MG63 (cell line): Measurements from ENCODE around the gene KCNK4. TPM values are rescaled to one million over a fixed set of nuclear protein-coding genes. Genes with fewer than 3 reads are reported as not detected.
A peak's percentile ranks its signal among the peaks of the same experiment; 100 is the strongest.

ENCODE experiments used
- DNase-seq: peaks from one replicate; pipeline ENCODE4 v3.0.0-alpha.2; 2020
- H3K27me3 ChIP-seq: fragments of 250-450 bp; sonication (Bioruptor Pico); 2 replicates; pipeline ENCODE4 v1.5.1; 2020; ENCODE audit warnings: mild to moderate bottlenecking, moderate library complexity
- H3K36me3 ChIP-seq: fragments of 250-450 bp; sonication (Bioruptor Pico); 2 replicates; pipeline ENCODE4 v1.5.1; 2020; ENCODE audit warnings: mild to moderate bottlenecking, moderate library complexity
- H3K4me3 ChIP-seq: fragments of 250-450 bp; sonication (Bioruptor Pico); 2 replicates; pipeline ENCODE4 v1.5.1; 2020; ENCODE audit warnings: mild to moderate bottlenecking, moderate library complexity
- H3K9me3 ChIP-seq: fragments of 250-450 bp; sonication (Bioruptor Pico); 2 replicates; pipeline ENCODE4 v1.5.1; 2020; ENCODE audit warnings: mild to moderate bottlenecking, moderate library complexity
- total RNA-seq: library from RNA; depleted of rRNA; stranded (reverse); fragments of >200 nt; shearing (Covaris generic); gene quantifications from 2 replicates; pipeline ENCODE4 v1.2.3, GENCODE V29; 2014; ENCODE audit warnings: low replicate concordance; rRNA removed

Gene KCNK4
- total RNA-seq, 1 experiment from 2014 or later, result not detected

DNA sequence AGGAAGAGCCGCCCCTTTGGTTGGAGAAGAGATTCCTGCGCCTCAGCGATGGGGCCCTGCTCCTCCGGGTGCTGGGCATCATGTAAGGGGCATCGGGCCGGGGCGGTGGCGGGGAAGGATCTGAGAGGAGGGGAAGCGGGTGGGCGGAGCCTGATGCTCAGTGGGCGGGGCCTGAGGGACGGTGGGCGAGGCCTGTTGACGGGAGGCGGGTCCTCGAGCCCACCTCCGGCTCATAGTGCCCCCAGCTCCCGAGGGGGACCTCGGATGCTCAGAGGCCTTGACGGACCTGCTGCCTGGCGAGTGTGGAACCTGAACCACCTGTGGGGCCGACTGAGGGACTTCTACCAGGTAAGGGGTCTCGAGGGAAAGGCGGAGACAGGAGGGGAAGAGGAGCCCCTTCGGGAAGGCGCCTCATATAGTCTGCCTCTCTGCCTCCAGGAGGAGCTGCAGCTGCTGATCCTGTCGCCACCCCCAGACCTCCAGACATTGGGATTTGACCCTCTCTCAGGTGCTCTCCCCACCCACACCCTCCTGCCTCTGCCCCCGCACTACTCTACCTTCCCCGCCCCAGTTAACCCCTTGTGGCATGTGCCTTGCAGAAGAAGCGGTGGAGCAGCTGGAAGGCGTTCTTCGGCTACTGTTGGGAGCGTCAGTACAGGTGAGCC lies 49.7 kb downstream of the KCNK4 start:
- no peaks in the 10 kb centered on the region for H3K27me3 ChIP-seq
- no peak overlapping the region for H3K4me3 ChIP-seq
- no peaks in the 10 kb centered on the region for H3K36me3 ChIP-seq
- DNase-seq, result no peak
- H3K9me3 ChIP-seq, result no peaks in the 10 kb centered on the region

- DNase-seq, result no peak
- Histone ChIP-seq H3K36me3 (no peaks in the 10 kb centered on the region), H3K4me3 (no peak overlapping the region), H3K27me3 (no peaks in the 10 kb centered on the region), H3K9me3 (no peaks in the 10 kb centered on the region)
Measured at GRCh38 chr11:64341429-64341828, 50.3 kb downstream of the KCNK4 start.

DNA sequence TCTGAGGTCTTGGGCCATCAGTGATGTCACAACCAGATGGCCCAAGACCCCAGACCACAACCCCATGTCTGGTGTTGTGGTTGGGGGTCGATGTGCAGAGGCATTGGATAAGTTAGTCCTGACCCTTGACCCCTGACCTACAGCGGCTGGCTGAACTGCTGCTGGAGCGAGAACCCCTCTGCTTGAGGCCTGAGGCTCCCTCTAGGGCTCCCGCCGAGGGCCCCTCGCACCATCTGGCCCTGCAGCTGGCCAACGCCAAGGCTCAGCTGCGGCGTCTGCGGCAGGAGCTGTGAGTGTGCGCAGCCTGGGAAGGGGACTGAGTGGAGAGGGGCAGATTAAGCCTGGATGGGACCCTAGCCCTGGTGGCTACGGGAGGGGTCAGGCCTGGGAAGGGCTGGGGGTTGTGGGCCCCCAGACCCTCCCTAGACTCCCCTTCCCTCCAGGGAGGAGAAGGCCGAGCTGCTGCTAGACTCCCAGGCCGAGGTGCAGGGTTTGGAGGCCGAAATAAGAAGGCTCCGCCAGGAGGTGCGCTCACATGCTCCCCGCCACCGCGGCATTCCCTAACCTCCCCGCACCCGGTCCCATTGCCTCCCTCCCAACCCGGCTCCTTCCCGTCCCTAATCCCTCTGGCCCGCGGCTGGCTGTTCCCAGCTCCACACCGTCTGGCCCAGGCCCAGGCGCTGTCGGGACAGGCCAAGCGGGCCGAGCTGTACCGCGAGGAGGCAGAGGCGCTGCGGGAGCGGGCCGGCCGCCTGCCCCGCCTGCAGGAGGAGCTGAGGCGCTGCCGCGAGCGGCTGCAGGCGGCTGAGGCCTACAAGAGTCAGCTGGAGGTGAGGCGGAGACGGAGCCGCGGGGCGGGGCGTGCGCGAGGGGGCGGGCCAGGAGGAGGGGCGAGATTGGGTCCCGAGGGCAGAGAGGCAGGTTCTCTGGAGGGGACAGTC lies 51.0 kb downstream of the KCNK4 start:
- no peaks in the 10 kb centered on the region for H3K27me3 ChIP-seq
- no peaks in the 10 kb centered on the region for H3K36me3 ChIP-seq
- H3K9me3 ChIP-seq, result no peaks in the 10 kb centered on the region
- peak; percentile 84 for DNase-seq
- peak overlapping the region; percentile 20; the same call in 1 of the 2 replicates for H3K4me3 ChIP-seq

DNA sequence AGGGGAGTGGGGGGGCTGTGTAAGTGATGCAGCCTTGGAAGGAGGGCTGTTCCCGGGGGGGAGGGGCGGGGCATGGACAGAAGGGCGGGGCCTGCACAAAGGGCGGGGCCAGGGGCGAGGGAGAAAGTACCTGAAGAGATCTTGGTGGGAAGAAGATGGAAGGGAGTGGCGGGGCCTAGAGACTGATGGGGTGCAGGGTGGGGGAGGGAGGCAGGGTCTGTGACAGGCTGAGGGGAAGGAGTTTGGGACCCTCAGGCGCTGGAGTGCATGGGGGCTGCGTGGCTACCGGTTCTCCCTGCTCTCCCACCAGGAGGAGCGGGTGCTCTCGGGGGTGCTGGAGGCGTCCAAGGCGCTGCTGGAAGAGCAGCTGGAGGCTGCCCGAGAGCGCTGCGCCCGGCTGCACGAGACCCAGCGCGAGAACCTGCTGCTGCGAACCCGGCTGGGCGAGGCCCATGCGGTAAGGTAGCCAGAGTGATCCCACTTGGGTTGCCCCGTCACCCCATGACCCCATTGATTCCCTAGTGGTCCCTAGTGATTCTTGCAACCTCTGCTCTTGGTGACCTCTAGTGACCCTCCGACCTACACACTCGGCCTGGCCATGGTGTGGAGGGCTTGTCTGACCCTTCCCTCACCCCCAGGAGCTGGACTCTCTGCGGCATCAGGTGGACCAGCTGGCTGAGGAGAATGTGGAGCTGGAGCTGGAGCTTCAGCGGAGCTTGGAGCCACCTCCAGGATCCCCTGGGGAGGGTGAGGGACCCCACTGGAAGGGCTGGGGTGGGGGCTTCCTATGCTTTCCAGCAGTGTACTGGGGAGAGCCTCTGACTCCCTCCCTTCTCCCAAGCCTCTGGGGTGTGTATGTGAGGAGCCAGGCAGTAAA lies 52.0 kb downstream of the KCNK4 start:
- Histone ChIP-seq H3K4me3 (no peak overlapping the region), H3K9me3 (no peaks in the 10 kb centered on the region), H3K36me3 (no peaks in the 10 kb centered on the region), H3K27me3 (no peaks in the 10 kb centered on the region)
- DNase-seq, result no peak

GRCh38 chr11:64343767-64344559 lies 52.9 kb downstream of the KCNK4 start:
- no peak overlapping the region for H3K4me3 ChIP-seq
- DNase-seq, result no peak
- H3K27me3 ChIP-seq, result no peaks in the 10 kb centered on the region
- no peaks in the 10 kb centered on the region for H3K9me3 ChIP-seq
- no peaks in the 10 kb centered on the region for H3K36me3 ChIP-seq

- Histone ChIP-seq H3K4me3 (no peak overlapping the region), H3K36me3 (no peaks in the 10 kb centered on the region), H3K9me3 (no peaks in the 10 kb centered on the region), H3K27me3 (no peaks in the 10 kb centered on the region)
- DNase-seq, result no peak
Measured at GRCh38 chr11:64344787-64345186, 53.7 kb downstream of the KCNK4 start.

- H3K9me3 ChIP-seq, result no peaks in the 10 kb centered on the region
- no peak overlapping the region for H3K4me3 ChIP-seq
- no peaks in the 10 kb centered on the region for H3K27me3 ChIP-seq
- DNase-seq, result no peak
- no peaks in the 10 kb centered on the region for H3K36me3 ChIP-seq
Measured at GRCh38 chr11:64347193-64347867, 56.2 kb downstream of the KCNK4 start.

- no peak for DNase-seq
- Histone ChIP-seq H3K4me3 (no peak overlapping the region), H3K9me3 (no peaks in the 10 kb centered on the region), H3K36me3 (no peaks in the 10 kb centered on the region), H3K27me3 (no peaks in the 10 kb centered on the region)
Measured at GRCh38 chr11:64348383-64349024, 57.4 kb downstream of the KCNK4 start.

DNA sequence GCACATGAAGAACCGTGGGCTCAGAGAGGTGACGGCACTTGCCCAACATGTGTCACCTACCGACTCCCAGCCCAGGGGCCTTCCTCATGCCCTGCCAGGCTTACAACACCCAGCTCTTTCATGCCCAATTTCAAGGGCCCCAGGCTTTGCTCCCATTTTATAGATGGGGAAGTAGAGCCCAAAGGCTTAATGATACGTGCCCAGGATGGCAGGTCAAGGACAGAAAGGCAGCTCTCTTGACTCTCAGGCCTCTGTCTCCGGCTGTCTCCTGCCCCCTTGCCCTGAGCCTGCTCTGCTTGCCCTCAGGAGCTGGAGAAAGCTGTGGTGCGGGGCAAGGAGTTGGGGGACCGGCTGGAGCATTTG lies 57.9 kb downstream of the KCNK4 start:
- no peaks in the 10 kb centered on the region for H3K36me3 ChIP-seq
- no peak overlapping the region for H3K4me3 ChIP-seq
- no peaks in the 10 kb centered on the region for H3K9me3 ChIP-seq
- H3K27me3 ChIP-seq, result no peaks in the 10 kb centered on the region
- DNase-seq, result no peak

- Histone ChIP-seq H3K4me3 (no peak overlapping the region), H3K36me3 (no peaks in the 10 kb centered on the region), H3K9me3 (no peaks in the 10 kb centered on the region), H3K27me3 (no peaks in the 10 kb centered on the region)
- no peak for DNase-seq
Measured at GRCh38 chr11:64349404-64349803, 58.3 kb downstream of the KCNK4 start.

Other genes with a start within 250 kb of the KCNK4 start
- gene MACROD1, start 125.2 kb upstream of the KCNK4 start, total RNA-seq, result 14.1 and 44.1 TPM in 2 replicates
- gene STIP1, start 105.1 kb upstream of the KCNK4 start, total RNA-seq, result 254 and 287 TPM in 2 replicates
- not detected in 2 replicates for gene FERMT3, start 84.6 kb upstream of the KCNK4 start, total RNA-seq
- gene TRPT1, start 65.1 kb upstream of the KCNK4 start, total RNA-seq, result 24.6 and 26.3 TPM in 2 replicates
- gene NUDT22, start 65.0 kb upstream of the KCNK4 start, total RNA-seq, result 21.5 and 34.2 TPM in 2 replicates
- gene DNAJC4, start 60.8 kb upstream of the KCNK4 start, total RNA-seq, result 1.6 and 3.5 TPM in 2 replicates
- 9.3 and 19.0 TPM in 2 replicates for gene VEGFB, start 56.7 kb upstream of the KCNK4 start, total RNA-seq
- 22.8 and 50.8 TPM in 2 replicates for gene FKBP2, start 50.2 kb upstream of the KCNK4 start, total RNA-seq
- 506 and 662 TPM in 2 replicates for gene PPP1R14B, start 44.4 kb upstream of the KCNK4 start, total RNA-seq
- gene PLCB3, start 39.8 kb upstream of the KCNK4 start, total RNA-seq, result 24.8 and 37.4 TPM in 2 replicates
- 127 and 166 TPM in 2 replicates for gene BAD, start 6.6 kb upstream of the KCNK4 start, total RNA-seq
- 14.9 and 15.0 TPM in 2 replicates for gene GPR137, start 5.5 kb upstream of the KCNK4 start, total RNA-seq
- gene CATSPERZ, start 9.1 kb downstream of the KCNK4 start, total RNA-seq, result not detected in 2 replicates
- 52.0 and 79.2 TPM in 2 replicates for gene ESRRA, start 14.2 kb downstream of the KCNK4 start, total RNA-seq
- 356 and 508 TPM in 2 replicates for gene TRMT112, start 26.3 kb downstream of the KCNK4 start, total RNA-seq
- 291 and 333 TPM in 2 replicates for gene PRDX5, start 26.8 kb downstream of the KCNK4 start, total RNA-seq
- gene CCDC88B, start 48.9 kb downstream of the KCNK4 start, total RNA-seq, result 1.8 and 3.0 TPM in 2 replicates
- gene RPS6KA4, start 67.9 kb downstream of the KCNK4 start, total RNA-seq, result 73.7 and 94.2 TPM in 2 replicates